ENCODE results near the gene KCNK15.

GRCh38 chr20:44785768-44786167 is 40.1 kb downstream of the KCNK15 start:
- TF ChIP-seq CTCF (IDR thresholded peaks at IDR 0.05) (peak in 2 of 3 experiments; percentile 19 to 21), POLR2A (IDR thresholded peaks at IDR 0.05) (no peak)

All from testis (tissue), 2 donors.